ENCODE measurements around the gene MAP3K5.

DNA sequence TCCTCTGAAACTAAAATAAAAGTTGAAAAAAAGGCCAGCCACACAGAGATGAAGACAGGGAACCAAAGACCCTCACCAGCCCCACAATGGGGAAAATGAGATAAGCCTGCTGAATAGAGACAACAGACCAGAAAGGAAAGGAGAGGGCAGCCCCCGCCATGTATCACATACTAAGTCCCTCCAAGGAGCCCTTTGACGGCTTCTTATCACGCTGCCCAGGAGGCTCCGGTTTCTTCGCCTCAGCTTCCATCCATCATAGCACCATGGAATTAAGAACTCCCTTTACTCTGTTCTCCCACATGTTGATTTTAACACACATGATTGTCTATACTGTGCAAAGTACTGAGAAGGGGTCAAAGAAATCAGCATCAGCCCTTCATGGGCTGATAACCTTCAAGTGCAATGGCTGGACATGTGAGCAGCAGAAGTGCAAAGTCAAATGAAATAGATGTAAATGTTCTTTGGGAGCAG is 54.9 kb downstream of the MAP3K5 start:
- TF ChIP-seq, protein P1, sequence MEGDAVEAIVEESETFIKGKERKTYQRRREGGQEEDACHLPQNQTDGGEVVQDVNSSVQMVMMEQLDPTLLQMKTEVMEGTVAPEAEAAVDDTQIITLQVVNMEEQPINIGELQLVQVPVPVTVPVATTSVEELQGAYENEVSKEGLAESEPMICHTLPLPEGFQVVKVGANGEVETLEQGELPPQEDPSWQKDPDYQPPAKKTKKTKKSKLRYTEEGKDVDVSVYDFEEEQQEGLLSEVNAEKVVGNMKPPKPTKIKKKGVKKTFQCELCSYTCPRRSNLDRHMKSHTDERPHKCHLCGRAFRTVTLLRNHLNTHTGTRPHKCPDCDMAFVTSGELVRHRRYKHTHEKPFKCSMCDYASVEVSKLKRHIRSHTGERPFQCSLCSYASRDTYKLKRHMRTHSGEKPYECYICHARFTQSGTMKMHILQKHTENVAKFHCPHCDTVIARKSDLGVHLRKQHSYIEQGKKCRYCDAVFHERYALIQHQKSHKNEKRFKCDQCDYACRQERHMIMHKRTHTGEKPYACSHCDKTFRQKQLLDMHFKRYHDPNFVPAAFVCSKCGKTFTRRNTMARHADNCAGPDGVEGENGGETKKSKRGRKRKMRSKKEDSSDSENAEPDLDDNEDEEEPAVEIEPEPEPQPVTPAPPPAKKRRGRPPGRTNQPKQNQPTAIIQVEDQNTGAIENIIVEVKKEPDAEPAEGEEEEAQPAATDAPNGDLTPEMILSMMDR (IDR thresholded peaks at IDR 0.05) = no peak
- no peak for TF ChIP-seq TCF7L2 (IDR thresholded peaks at IDR 0.05; ENCODE audit: low read depth, low read length)
- TF ChIP-seq POLR2AphosphoS5 (IDR thresholded peaks at IDR 0.05; ENCODE audit: low read depth, low read length) = no peak
- TF ChIP-seq, protein P2, sequence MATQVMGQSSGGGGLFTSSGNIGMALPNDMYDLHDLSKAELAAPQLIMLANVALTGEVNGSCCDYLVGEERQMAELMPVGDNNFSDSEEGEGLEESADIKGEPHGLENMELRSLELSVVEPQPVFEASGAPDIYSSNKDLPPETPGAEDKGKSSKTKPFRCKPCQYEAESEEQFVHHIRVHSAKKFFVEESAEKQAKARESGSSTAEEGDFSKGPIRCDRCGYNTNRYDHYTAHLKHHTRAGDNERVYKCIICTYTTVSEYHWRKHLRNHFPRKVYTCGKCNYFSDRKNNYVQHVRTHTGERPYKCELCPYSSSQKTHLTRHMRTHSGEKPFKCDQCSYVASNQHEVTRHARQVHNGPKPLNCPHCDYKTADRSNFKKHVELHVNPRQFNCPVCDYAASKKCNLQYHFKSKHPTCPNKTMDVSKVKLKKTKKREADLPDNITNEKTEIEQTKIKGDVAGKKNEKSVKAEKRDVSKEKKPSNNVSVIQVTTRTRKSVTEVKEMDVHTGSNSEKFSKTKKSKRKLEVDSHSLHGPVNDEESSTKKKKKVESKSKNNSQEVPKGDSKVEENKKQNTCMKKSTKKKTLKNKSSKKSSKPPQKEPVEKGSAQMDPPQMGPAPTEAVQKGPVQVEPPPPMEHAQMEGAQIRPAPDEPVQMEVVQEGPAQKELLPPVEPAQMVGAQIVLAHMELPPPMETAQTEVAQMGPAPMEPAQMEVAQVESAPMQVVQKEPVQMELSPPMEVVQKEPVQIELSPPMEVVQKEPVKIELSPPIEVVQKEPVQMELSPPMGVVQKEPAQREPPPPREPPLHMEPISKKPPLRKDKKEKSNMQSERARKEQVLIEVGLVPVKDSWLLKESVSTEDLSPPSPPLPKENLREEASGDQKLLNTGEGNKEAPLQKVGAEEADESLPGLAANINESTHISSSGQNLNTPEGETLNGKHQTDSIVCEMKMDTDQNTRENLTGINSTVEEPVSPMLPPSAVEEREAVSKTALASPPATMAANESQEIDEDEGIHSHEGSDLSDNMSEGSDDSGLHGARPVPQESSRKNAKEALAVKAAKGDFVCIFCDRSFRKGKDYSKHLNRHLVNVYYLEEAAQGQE (IDR thresholded peaks at IDR 0.05; ENCODE audit: insufficient read depth in 1 of 2, low read depth in 2 of 2, low read length in 1 of 2) = no peak
- no peak for TF ChIP-seq SIN3A (IDR thresholded peaks at IDR 0.05; ENCODE audit: borderline replicate concordance, insufficient read depth, low read depth, low read length)

Measured in Panc1 (cell line).